Testis (tissue), 3 donors: ENCODE measurements around the gene RERE. TPM values are rescaled to one million over a fixed set of nuclear protein-coding genes. Genes with fewer than 3 reads are reported as not detected.

Experiments
- DNase-seq: peaks from one replicate; pipeline ENCODE4 v3.0.0-alpha.2; 2019
- H3K27ac ChIP-seq, 2 donors: fragments of 200-600 bp; sonication (generic); one replicate each; pipeline ENCODE4 v1.5.1; 2019
- H3K27me3 ChIP-seq: fragments of 200-600 bp; sonication (generic); one replicate; pipeline ENCODE4 v1.5.1; 2019
- H3K36me3 ChIP-seq: fragments of 200-600 bp; sonication (generic); one replicate; pipeline ENCODE4 v1.5.1; 2017; ENCODE audit warnings: low read depth; ENCODE audit errors: missing control alignments
- H3K4me1 ChIP-seq: fragments of 200-600 bp; sonication (generic); one replicate; pipeline ENCODE4 v1.5.1; 2019
- H3K4me3 ChIP-seq, 2 donors: fragments of 200-600 bp; sonication (generic); one replicate each; pipeline ENCODE4 v1.5.1; 2017 to 2019
- H3K9me3 ChIP-seq: fragments of 200-600 bp; sonication (generic); one replicate; pipeline ENCODE4 v1.5.1; 2017
- CTCF ChIP-seq, 3 experiments: fragments of 450-650 bp in 2 of 3; fragments of 200-600 bp in 1 of 3; sonication (generic) in 1 of 3; IDR thresholded peaks; one replicate each; pipeline ENCODE4 v1.5.1; 2016 to 2019; ENCODE audit warnings: antibody characterized with exemption in 3 of 3, mild to moderate bottlenecking in 2 of 3, moderate library complexity in 1 of 3
- POLR2A ChIP-seq: fragments of 450-650 bp; IDR thresholded peaks from one replicate; pipeline ENCODE4 v1.6.1; 2017; ENCODE audit warnings: antibody characterized with exemption, mild to moderate bottlenecking, moderate library complexity
- WGBS, 2 donors: methylation state at CpG; one replicate each; pipeline ENCODE4 v1.1.5; 2018; 5-methylcytosine and 5-hydroxymethylcytosine counted together
- intact Hi-C: fragments of 100-400 bp; cut with DNase I; formaldehyde crosslinking; loops from one replicate; pipeline ENCODE4 v1.15.1; 2023; ENCODE audit warnings: low total_unique reads
- polyA plus RNA-seq: library from polyadenylated mRNA; stranded (reverse); fragments of 350-450 nt; fragmentation: Illumina TruSeq; extraction: RNeasy Lipid Tissue Mini Kit (QIAGEN cat#74804); gene quantifications from one replicate; pipeline ENCODE4 v1.2.3, GENCODE V29; 2014; ENCODE audit warnings: low read depth, low replicate concordance; ENCODE audit not compliant: insufficient read depth
- total RNA-seq, 2 donors: library from RNA; depleted of rRNA; stranded (reverse); fragments of >200 nt; gene quantifications; one replicate each; pipeline ENCODE4 v1.2.3, GENCODE V29; 2016

Gene RERE
- total and polyA plus RNA-seq, 3 donors from 2014 or later = 90.8 to 229 (median 203) TPM

DNA sequence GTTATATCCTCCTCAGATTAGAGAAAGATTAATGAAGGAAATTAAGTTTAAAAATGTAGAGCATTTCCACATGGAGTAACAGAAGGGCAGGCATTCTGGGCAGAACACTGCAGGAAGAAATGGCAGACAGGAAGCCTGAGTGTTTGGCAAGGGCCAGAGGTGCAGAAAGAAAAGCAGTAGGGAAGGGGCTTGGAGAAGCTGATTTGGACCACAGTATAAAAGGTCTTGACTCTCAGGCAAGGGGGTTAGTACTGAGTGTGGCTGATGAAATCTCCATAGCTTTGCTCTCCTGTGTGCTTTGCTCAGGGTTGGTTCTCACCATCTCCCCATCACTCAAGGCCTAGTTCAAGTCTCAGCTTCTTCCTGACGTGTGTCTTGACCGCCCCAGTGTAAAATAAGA, 419.4 kb downstream of the RERE start:
- DNase-seq = no peak
- no peak overlapping the region for H3K4me3 ChIP-seq
- intact Hi-C loops = no loop called here
- H3K27me3 ChIP-seq = no peaks in the 10 kb centered on the region
- peaks cover 30% of the 10 kb centered on the region for H3K4me1 ChIP-seq
- no peaks in the 10 kb centered on the region for H3K36me3 ChIP-seq
- TF ChIP-seq CTCF (IDR thresholded peaks at IDR 0.05) (no peak), POLR2A (no peak)
- 86 to 95% methylated on average over 2 of the region's 2 CpGs for WGBS, 2 donors
- H3K9me3 ChIP-seq = no peaks in the 10 kb centered on the region
- H3K27ac ChIP-seq = peak overlapping the region in 1 of 2 donors; percentile 76

DNA sequence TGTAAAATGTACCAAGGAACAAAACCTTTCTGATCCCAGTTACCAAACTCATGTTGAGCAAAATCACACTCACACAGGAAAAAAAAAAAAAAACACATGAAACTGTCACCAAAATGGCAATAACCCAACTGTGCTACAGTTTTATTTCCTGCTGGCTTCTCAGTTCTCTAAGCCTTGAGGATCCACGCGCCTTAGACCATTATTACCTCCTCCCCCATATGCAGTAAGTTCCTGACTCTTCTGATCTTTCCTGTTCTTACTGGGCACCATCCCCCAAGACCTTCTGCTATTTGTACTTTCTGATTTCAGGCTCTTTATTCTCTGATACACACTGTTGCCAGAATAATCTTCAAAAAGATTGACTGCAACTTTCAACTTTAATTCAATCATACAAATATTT, 419.9 kb downstream of the RERE start:
- no peaks in the 10 kb centered on the region for H3K27me3 ChIP-seq
- H3K4me3 ChIP-seq = no peak overlapping the region
- peak overlapping the region; percentile 42 to 76 for H3K27ac ChIP-seq
- TF ChIP-seq POLR2A (no peak), CTCF (IDR thresholded peaks at IDR 0.05) (no peak)
- H3K9me3 ChIP-seq = no peaks in the 10 kb centered on the region
- H3K36me3 ChIP-seq = no peaks in the 10 kb centered on the region
- peaks cover 30% of the 10 kb centered on the region for H3K4me1 ChIP-seq
- 35 to 40% methylated on average over 2 of the region's 2 CpGs for WGBS, 2 donors
- intact Hi-C loops = no loop called here
- DNase-seq = no peak

- intact Hi-C loops = no loop called here
- Histone ChIP-seq H3K4me1 (peaks cover 30% of the 10 kb centered on the region), H3K9me3 (no peaks in the 10 kb centered on the region), H3K27me3 (no peaks in the 10 kb centered on the region), H3K27ac (peak overlapping the region; percentile 42 to 76), H3K4me3 (no peak overlapping the region), H3K36me3 (no peaks in the 10 kb centered on the region)
- no peak for DNase-seq
- TF ChIP-seq CTCF (IDR thresholded peaks at IDR 0.05) = no peak
- WGBS, 2 donors = 27 to 33% methylated on average over 4 of the region's 4 CpGs
Observed at GRCh38 chr1:8396786-8397406, 420.5 kb downstream of the RERE start.

DNA sequence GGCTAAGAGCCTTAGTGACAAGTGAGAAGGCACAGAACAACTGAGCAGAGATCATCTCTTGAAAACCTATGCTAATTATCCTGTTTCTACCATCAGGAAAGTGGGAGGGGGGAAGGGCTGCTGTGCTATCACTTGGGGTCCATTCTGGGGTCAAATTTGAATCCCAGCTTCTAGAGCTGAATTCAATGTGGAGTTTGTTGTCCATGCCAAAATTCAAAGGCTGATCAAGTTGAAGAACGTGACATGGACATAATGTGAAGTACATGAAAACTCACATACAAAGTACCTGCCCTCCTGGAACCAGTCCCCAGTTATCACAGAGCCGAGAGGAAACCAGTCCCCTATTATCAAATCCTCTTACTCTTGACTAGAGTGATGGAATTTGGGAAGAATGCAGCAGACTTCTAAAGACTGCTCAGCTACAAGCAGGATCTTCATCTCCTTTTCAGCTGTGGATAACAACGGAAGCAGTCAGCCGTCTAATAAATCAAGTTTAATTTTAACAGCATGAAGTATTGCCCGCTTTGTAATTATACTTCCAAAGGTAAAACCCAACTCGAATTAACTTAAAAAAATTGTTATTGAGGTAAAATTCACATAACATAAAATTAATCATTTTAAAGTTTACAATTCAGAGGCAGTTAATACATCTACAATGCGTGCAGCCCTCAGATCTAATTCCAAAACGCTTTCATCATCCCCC, 421.2 kb downstream of the RERE start:
- Histone ChIP-seq H3K4me3 (no peak overlapping the region), H3K36me3 (no peaks in the 10 kb centered on the region), H3K27ac (peak overlapping the region; percentile 42 to 76), H3K4me1 (peaks cover 30% of the 10 kb centered on the region), H3K27me3 (no peaks in the 10 kb centered on the region), H3K9me3 (no peaks in the 10 kb centered on the region)
- 38 to 48% methylated on average over 8 of the region's 8 CpGs for WGBS, 2 donors
- intact Hi-C loops = no loop called here
- DNase-seq = no peak
- no peak for TF ChIP-seq CTCF (IDR thresholded peaks at IDR 0.05)
- no peak for TF ChIP-seq POLR2A
